IMR-90 (cell line): ENCODE measurements around the gene LLCFC1.

Source experiments
- BHLHE40 ChIP-seq: fragments of 150-350 bp; IDR thresholded peaks from 2 replicates; pipeline ENCODE4 v1.6.1; 2016; ENCODE audit warnings: mild to moderate bottlenecking, low read depth, low read length
- CHD1 ChIP-seq: IDR thresholded peaks from 2 replicates; pipeline ENCODE4 v1.6.1; 2012; ENCODE audit warnings: low read depth, low read length, improper control_type of control experiment
- MAFK ChIP-seq: IDR thresholded peaks from 2 replicates; pipeline ENCODE4 v1.6.1; 2012; ENCODE audit warnings: low read depth, low read length, improper control_type of control experiment
- MAZ ChIP-seq: IDR thresholded peaks from 2 replicates; pipeline ENCODE4 v1.6.1; 2012; ENCODE audit warnings: low read depth, mild to moderate bottlenecking, low read length, improper control_type of control experiment, moderate library complexity, borderline replicate concordance
- POLR2A ChIP-seq: IDR thresholded peaks from 2 replicates; pipeline ENCODE4 v1.6.1; 2012; ENCODE audit warnings: mild to moderate bottlenecking, low read depth, low read length
- RAD21 ChIP-seq: IDR thresholded peaks from 2 replicates; pipeline ENCODE4 v1.6.1; 2012; ENCODE audit warnings: low read length, improper control_type of control experiment
- SMC3 ChIP-seq: fragments of 150-350 bp; IDR thresholded peaks from 2 replicates; pipeline ENCODE4 v1.6.1; 2016; ENCODE audit warnings: low read depth, mild to moderate bottlenecking, antibody characterized with exemption, low read length, moderate library complexity
- TF ChIP-seq, protein P1 (sequence below): conservative IDR thresholded peaks from 2 replicates; pipeline ENCODE4 v1.5.1; 2012; ENCODE audit warnings: mild to moderate bottlenecking, low read depth, low read length, improper control_type of control experiment
- TF ChIP-seq, protein P2 (sequence below): fragments of 150-350 bp; IDR thresholded peaks from 2 replicates; pipeline ENCODE4 v1.6.1; 2016; ENCODE audit warnings: low read depth, mild to moderate bottlenecking, low read length, moderate library complexity, borderline replicate concordance

DNA sequence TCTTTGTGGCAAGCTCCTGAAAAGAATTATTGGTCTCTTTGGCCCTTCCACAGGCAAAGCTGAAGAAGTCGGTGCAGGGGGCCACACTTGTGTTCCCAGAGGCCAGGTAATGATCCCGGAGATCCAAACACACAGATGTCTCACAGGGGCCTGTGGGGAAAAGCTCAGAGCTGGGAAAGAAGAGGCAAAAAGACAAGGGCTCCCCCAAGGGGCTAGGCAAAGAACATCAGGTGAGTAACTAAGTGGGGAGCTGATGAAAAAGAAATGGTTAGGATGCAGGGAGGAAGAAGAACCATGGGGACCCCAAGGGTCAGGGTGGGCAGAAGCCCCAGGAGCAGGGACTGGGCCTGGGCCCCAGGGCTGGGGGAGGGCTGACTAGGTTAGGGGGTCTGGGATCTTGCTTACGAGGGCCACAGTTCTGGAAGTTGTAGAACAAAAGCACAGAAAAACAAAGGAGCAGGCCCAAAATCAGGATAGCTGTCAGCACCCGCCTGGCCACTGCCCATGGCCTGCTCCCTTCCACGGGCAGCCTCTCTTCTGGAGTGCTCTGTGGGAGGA is 21.8 kb downstream of the LLCFC1 start:
- no peak for TF ChIP-seq RAD21
- TF ChIP-seq, protein P1, sequence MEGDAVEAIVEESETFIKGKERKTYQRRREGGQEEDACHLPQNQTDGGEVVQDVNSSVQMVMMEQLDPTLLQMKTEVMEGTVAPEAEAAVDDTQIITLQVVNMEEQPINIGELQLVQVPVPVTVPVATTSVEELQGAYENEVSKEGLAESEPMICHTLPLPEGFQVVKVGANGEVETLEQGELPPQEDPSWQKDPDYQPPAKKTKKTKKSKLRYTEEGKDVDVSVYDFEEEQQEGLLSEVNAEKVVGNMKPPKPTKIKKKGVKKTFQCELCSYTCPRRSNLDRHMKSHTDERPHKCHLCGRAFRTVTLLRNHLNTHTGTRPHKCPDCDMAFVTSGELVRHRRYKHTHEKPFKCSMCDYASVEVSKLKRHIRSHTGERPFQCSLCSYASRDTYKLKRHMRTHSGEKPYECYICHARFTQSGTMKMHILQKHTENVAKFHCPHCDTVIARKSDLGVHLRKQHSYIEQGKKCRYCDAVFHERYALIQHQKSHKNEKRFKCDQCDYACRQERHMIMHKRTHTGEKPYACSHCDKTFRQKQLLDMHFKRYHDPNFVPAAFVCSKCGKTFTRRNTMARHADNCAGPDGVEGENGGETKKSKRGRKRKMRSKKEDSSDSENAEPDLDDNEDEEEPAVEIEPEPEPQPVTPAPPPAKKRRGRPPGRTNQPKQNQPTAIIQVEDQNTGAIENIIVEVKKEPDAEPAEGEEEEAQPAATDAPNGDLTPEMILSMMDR: no peak
- no peak for TF ChIP-seq MAFK
- no peak for TF ChIP-seq BHLHE40
- no peak for TF ChIP-seq POLR2A
- no peak for TF ChIP-seq MAZ
- TF ChIP-seq SMC3: no peak
- no peak for TF ChIP-seq CHD1
- TF ChIP-seq, protein P2, sequence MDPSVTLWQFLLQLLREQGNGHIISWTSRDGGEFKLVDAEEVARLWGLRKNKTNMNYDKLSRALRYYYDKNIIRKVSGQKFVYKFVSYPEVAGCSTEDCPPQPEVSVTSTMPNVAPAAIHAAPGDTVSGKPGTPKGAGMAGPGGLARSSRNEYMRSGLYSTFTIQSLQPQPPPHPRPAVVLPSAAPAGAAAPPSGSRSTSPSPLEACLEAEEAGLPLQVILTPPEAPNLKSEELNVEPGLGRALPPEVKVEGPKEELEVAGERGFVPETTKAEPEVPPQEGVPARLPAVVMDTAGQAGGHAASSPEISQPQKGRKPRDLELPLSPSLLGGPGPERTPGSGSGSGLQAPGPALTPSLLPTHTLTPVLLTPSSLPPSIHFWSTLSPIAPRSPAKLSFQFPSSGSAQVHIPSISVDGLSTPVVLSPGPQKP: no peak
